Activated effector memory CD4-positive, alpha-beta T cell treated with Interleukin-2 at 50 U/mL for 16 hours (primary cell): ENCODE data around the gene MS4A1.
"Not testable (repeated sequence)": the region's sequence is repeated elsewhere in the genome, so short reads cannot be mapped to it uniquely, and the experiment has no call there.

Source experiments
- DNase-seq: peaks from one replicate; pipeline ENCODE4 v3.0.0-alpha.2; 2020

The MS4A1 gene

GRCh38 chr11:60455531-60456042 lies at the start of gene MS4A1:
TSS of gene MS4A1 (plus strand) at chr11:60455847. CDS start at chr11:60462375, 6,528 bp downstream.
- no peak for DNase-seq

- DNase-seq = no peak
These were observed 35.6 kb upstream of the MS4A1 start for GRCh38 chr11:60420015-60420414.

GRCh38 chr11:60422609-60423008 lies 33.0 kb upstream of the MS4A1 start:
- DNase-seq = no peak

- DNase-seq = no peak
These were observed 27.1 kb upstream of the MS4A1 start for GRCh38 chr11:60428517-60428916.

- DNase-seq = no peak
These were observed 26.4 kb upstream of the MS4A1 start, which contains the start of gene MS4A5 for GRCh38 chr11:60429272-60429671. TSS of gene MS4A5 (plus strand) at chr11:60429572. CDS start at chr11:60429675, 103 bp downstream.

GRCh38 chr11:60431251-60431650 lies 24.4 kb upstream of the MS4A1 start:
- no peak for DNase-seq

GRCh38 chr11:60433401-60433800 lies 22.2 kb upstream of the MS4A1 start:
- DNase-seq = no peak

GRCh38 chr11:60447070-60447469 lies 8.6 kb upstream of the MS4A1 start:
- DNase-seq = no peak

GRCh38 chr11:60447846-60448245 lies 7.8 kb upstream of the MS4A1 start:
- DNase-seq = no peak

- DNase-seq = not testable (repeated sequence)
These were observed 4.5 kb upstream of the MS4A1 start for GRCh38 chr11:60451185-60451584.

- no peak for DNase-seq
These were observed 1.4 kb upstream of the MS4A1 start for GRCh38 chr11:60454212-60454611.

- no peak for DNase-seq
These were observed 1.9 kb downstream of the MS4A1 start for GRCh38 chr11:60457576-60457975.

- DNase-seq = no peak
These were observed 3.7 kb downstream of the MS4A1 start for GRCh38 chr11:60459345-60459744.

- DNase-seq = no peak
These were observed 13.2 kb downstream of the MS4A1 start for GRCh38 chr11:60468829-60469228.

GRCh38 chr11:60469723-60470122 lies 14.1 kb downstream of the MS4A1 start:
- no peak for DNase-seq

- no peak for DNase-seq
These were observed 21.4 kb downstream of the MS4A1 start for GRCh38 chr11:60477035-60477445.

GRCh38 chr11:60482361-60482760 lies 26.7 kb downstream of the MS4A1 start:
- no peak for DNase-seq

- DNase-seq = no peak
These were observed 30.3 kb downstream of the MS4A1 start for GRCh38 chr11:60485987-60486386.

GRCh38 chr11:60492488-60493009 lies 36.9 kb downstream of the MS4A1 start, which contains the start of gene MS4A12:
TSS of gene MS4A12 (plus strand) at chr11:60492778. CDS start at chr11:60497319, 4,541 bp downstream.
- no peak for DNase-seq

GRCh38 chr11:60493454-60493853 lies 37.8 kb downstream of the MS4A1 start:
- no peak for DNase-seq

- no peak for DNase-seq
These were observed 42.8 kb downstream of the MS4A1 start for GRCh38 chr11:60498399-60498798.

GRCh38 chr11:60498853-60499252 lies 43.2 kb downstream of the MS4A1 start:
- DNase-seq = no peak

GRCh38 chr11:60500276-60500910 lies 44.7 kb downstream of the MS4A1 start:
- DNase-seq = no peak

- DNase-seq = no peak
These were observed 46.7 kb downstream of the MS4A1 start for GRCh38 chr11:60502221-60502775.
